IMR-90 (cell line): ENCODE results near the gene NXPE1. TPM values are rescaled to one million over a fixed set of nuclear protein-coding genes. Genes with fewer than 3 reads are reported as not detected.

Experiments
- ATAC-seq: fragments of 200-7000 bp; cut with Tn5 transposase; 2 replicates; pipeline ENCODE4 v1.9.1; 2020; ENCODE audit warnings: low read depth, mild to moderate bottlenecking, moderate library complexity
- BruUV-seq: library from RNA; stranded (reverse); fragments of 400-500 nt; replicated peaks from 2 replicates; lab custom pipeline; 2021; lab: Mats Ljungman, UMichigan
- CTCF ChIA-PET: fragments of 300-600 bp; formaldehyde crosslinking; extraction: SDS; loops from one replicate; lab custom pipeline; 2021; ENCODE audit warnings: antibody characterized with exemption; lab: Yijun Ruan, JAX
- POLR2A ChIA-PET: fragments of 300-600 bp; sonication (Branson Sonifier 250); formaldehyde crosslinking; loops from one replicate; lab custom pipeline; 2022; ENCODE audit warnings: antibody characterized with exemption; ENCODE audit not compliant: unreplicated experiment; lab: Charles Lee
- DNase-seq: peaks from one replicate; pipeline ENCODE4 v3.0.0; 2013
- H2AFZ ChIP-seq: replicated peaks from 2 replicates; pipeline ENCODE3; 2013; ENCODE audit warnings: low read length, mild to moderate bottlenecking; ENCODE audit not compliant: poor library complexity
- H2AK5ac ChIP-seq: 2 replicates; pipeline ENCODE4 v1.6.1; 2013; ENCODE audit warnings: low read depth, low read length, inconsistent platforms
- H2AK9ac ChIP-seq: replicated peaks from 2 replicates; pipeline ENCODE3; 2013; ENCODE audit warnings: mild to moderate bottlenecking, low read depth, low read length, moderate library complexity; ENCODE audit not compliant: poor library complexity
- H2BK120ac ChIP-seq: 2 replicates; pipeline ENCODE4 v1.6.1; 2013; ENCODE audit warnings: low read depth, low read length, inconsistent platforms
- H2BK15ac ChIP-seq: 3 replicates; pipeline ENCODE4 v1.6.1; 2013; ENCODE audit warnings: low read depth, low read length, inconsistent platforms
- H2BK20ac ChIP-seq: 2 replicates; pipeline ENCODE4 v1.6.1; 2013; ENCODE audit warnings: low read depth, mild to moderate bottlenecking, inconsistent platforms, low read length, moderate library complexity
- H2BK5ac ChIP-seq: 2 replicates; pipeline ENCODE4 v1.6.1; 2013; ENCODE audit warnings: mild to moderate bottlenecking, low read depth, low read length, inconsistent platforms; ENCODE audit not compliant: poor library complexity, severe bottlenecking
- H3K14ac ChIP-seq: replicated peaks from 2 replicates; pipeline ENCODE4 v1.6.1; 2013; ENCODE audit warnings: low read depth, low read length, inconsistent platforms
- H3K18ac ChIP-seq: 2 replicates; pipeline ENCODE4 v1.6.1; 2013; ENCODE audit warnings: low read depth, low read length, control low read depth
- H3K23ac ChIP-seq: 2 replicates; pipeline ENCODE4 v1.6.1; 2013; ENCODE audit warnings: low read depth, low read length, inconsistent platforms
- H3K27ac ChIP-seq: 2 replicates; pipeline ENCODE4 v1.5.1; 2013; ENCODE audit warnings: mild to moderate bottlenecking, control low read depth, low read length; ENCODE audit not compliant: insufficient read depth
- H3K27me3 ChIP-seq: 2 replicates; pipeline ENCODE4 v1.6.1; 2013; ENCODE audit warnings: low read length; ENCODE audit not compliant: control insufficient read depth, insufficient read depth
- H3K36me3 ChIP-seq: 2 replicates; pipeline ENCODE4 v1.6.1; 2013; ENCODE audit warnings: low read length, mixed read lengths; ENCODE audit not compliant: control insufficient read depth, insufficient read depth
- H3K4ac ChIP-seq: 2 replicates; pipeline ENCODE4 v1.6.1; 2013; ENCODE audit warnings: low read depth, low read length, inconsistent platforms
- H3K4me1 ChIP-seq: 2 replicates; pipeline ENCODE4 v1.6.1; 2013; ENCODE audit warnings: low read length, mixed read lengths; ENCODE audit not compliant: control insufficient read depth, insufficient read depth
- H3K4me2 ChIP-seq: 2 replicates; pipeline ENCODE4 v1.6.1; 2013; ENCODE audit warnings: low read depth, mild to moderate bottlenecking, control low read depth, low read length, moderate library complexity
- H3K4me3 ChIP-seq: 2 replicates; pipeline ENCODE4 v1.5.1; 2013; ENCODE audit warnings: low read depth, mild to moderate bottlenecking, control low read depth, low read length, moderate library complexity; ENCODE audit not compliant: insufficient read depth
- H3K56ac ChIP-seq: 2 replicates; pipeline ENCODE4 v1.6.1; 2013; ENCODE audit warnings: low read length, inconsistent platforms; ENCODE audit not compliant: insufficient read depth; ENCODE audit errors: extremely low read depth
- H3K79me1 ChIP-seq, 2 experiments: 2 replicates each; pipeline ENCODE4 v1.6.1; 2013; ENCODE audit warnings: low read length in 2 of 2, inconsistent platforms in 1 of 2, low read depth in 1 of 2
- H3K9ac ChIP-seq: 2 replicates; pipeline ENCODE4 v1.6.1; 2013; ENCODE audit warnings: low read depth, low read length, control low read depth
- H3K9me1 ChIP-seq: 2 replicates; pipeline ENCODE4 v1.6.1; 2013; ENCODE audit warnings: low read length, inconsistent platforms; ENCODE audit not compliant: insufficient read depth
- H3K9me3 ChIP-seq: 2 replicates; pipeline ENCODE4 v1.6.1; 2013; ENCODE audit warnings: low read length; ENCODE audit not compliant: control insufficient read depth, insufficient read depth
- H4K20me1 ChIP-seq: 2 replicates; pipeline ENCODE4 v1.6.1; 2013; ENCODE audit warnings: low read length, inconsistent platforms; ENCODE audit not compliant: insufficient read depth
- H4K5ac ChIP-seq: 2 replicates; pipeline ENCODE4 v1.6.1; 2013; ENCODE audit warnings: mild to moderate bottlenecking, low read depth, low read length, control low read depth
- H4K8ac ChIP-seq, 2 experiments: 2 replicates each; pipeline ENCODE4 v1.6.1; 2013; ENCODE audit warnings: low read depth in 2 of 2, low read length in 2 of 2, control low read depth in 1 of 2, inconsistent platforms in 1 of 2
- H4K91ac ChIP-seq: 2 replicates; pipeline ENCODE4 v1.6.1; 2013; ENCODE audit warnings: low read depth, low read length, inconsistent platforms; ENCODE audit not compliant: insufficient read depth
- BHLHE40 ChIP-seq: fragments of 150-350 bp; IDR thresholded peaks from 2 replicates; pipeline ENCODE4 v1.6.1; 2016; ENCODE audit warnings: mild to moderate bottlenecking, low read depth, low read length
- CEBPB ChIP-seq: IDR thresholded peaks from 2 replicates; pipeline ENCODE4 v1.6.1; 2012; ENCODE audit warnings: low read depth, low read length, improper control_type of control experiment
- CHD1 ChIP-seq: IDR thresholded peaks from 2 replicates; pipeline ENCODE4 v1.6.1; 2012; ENCODE audit warnings: low read depth, low read length, improper control_type of control experiment
- CTCF ChIP-seq: conservative IDR thresholded peaks from 2 replicates; pipeline ENCODE4 v1.5.1; 2012; ENCODE audit warnings: mild to moderate bottlenecking, low read depth, low read length, improper control_type of control experiment
- ELK1 ChIP-seq: fragments of 150-350 bp; IDR thresholded peaks from 2 replicates; pipeline ENCODE4 v1.6.1; 2016; ENCODE audit warnings: low read depth, mild to moderate bottlenecking, low read length, moderate library complexity, borderline replicate concordance
- FOS ChIP-seq: fragments of 150-350 bp; IDR thresholded peaks from 2 replicates; pipeline ENCODE4 v1.6.1; 2016; ENCODE audit warnings: low read depth, low read length
- MAFK ChIP-seq: IDR thresholded peaks from 2 replicates; pipeline ENCODE4 v1.6.1; 2012; ENCODE audit warnings: low read depth, low read length, improper control_type of control experiment
- MAZ ChIP-seq: IDR thresholded peaks from 2 replicates; pipeline ENCODE4 v1.6.1; 2012; ENCODE audit warnings: low read depth, mild to moderate bottlenecking, low read length, improper control_type of control experiment, moderate library complexity, borderline replicate concordance
- MXI1 ChIP-seq: IDR thresholded peaks from 2 replicates; pipeline ENCODE4 v1.6.1; 2012; ENCODE audit warnings: low read depth, mild to moderate bottlenecking, low read length, moderate library complexity, borderline replicate concordance
- NFE2L2 ChIP-seq: fragments of 150-350 bp; IDR thresholded peaks from 2 replicates; pipeline ENCODE4 v1.6.1; 2016; ENCODE audit warnings: low read depth, mild to moderate bottlenecking, low read length
- POLR2A ChIP-seq: IDR thresholded peaks from 2 replicates; pipeline ENCODE4 v1.6.1; 2012; ENCODE audit warnings: mild to moderate bottlenecking, low read depth, low read length
- RAD21 ChIP-seq: IDR thresholded peaks from 2 replicates; pipeline ENCODE4 v1.6.1; 2012; ENCODE audit warnings: low read length, improper control_type of control experiment
- RCOR1 ChIP-seq: IDR thresholded peaks from 2 replicates; pipeline ENCODE4 v1.6.1; 2012; ENCODE audit warnings: mild to moderate bottlenecking, low read length, improper control_type of control experiment; ENCODE audit not compliant: insufficient replicate concordance
- RFX5 ChIP-seq: IDR thresholded peaks from 2 replicates; pipeline ENCODE4 v1.8.0; 2012; ENCODE audit warnings: low read depth, mild to moderate bottlenecking, low read length, moderate library complexity
- SMC3 ChIP-seq: fragments of 150-350 bp; IDR thresholded peaks from 2 replicates; pipeline ENCODE4 v1.6.1; 2016; ENCODE audit warnings: low read depth, mild to moderate bottlenecking, antibody characterized with exemption, low read length, moderate library complexity
- USF2 ChIP-seq: fragments of 150-350 bp; IDR thresholded peaks from 2 replicates; pipeline ENCODE4 v1.6.1; 2017; ENCODE audit warnings: mild to moderate bottlenecking, antibody characterized with exemption, low read length, low read depth
- WGBS, 2 experiments: methylation state at CpG; one replicate each; pipeline versions ENCODE4 v1.1.5 to v1.1.7; 2013; ENCODE audit warnings: missing lambda C conversion rate in 2 of 2; ENCODE audit not compliant: insufficient read length in 1 of 2; ENCODE audit errors: extremely low coverage in 2 of 2; 5-methylcytosine and 5-hydroxymethylcytosine counted together
- dilution Hi-C: fragments of 300-500 bp; cut with HindIII; formaldehyde crosslinking; loops from one replicate; pipeline ENCODE4 v1.14.3; 2018; ENCODE audit warnings: low sequenced_read_pairs; ENCODE audit not compliant: unreplicated experiment
- in situ Hi-C: fragments of 300-500 bp; cut with MboI; formaldehyde crosslinking; loops from 3 replicates; pipeline ENCODE4 v1.14.3; 2019; ENCODE audit warnings: low sequenced_read_pairs, inconsistent platforms, mixed read lengths
- intact Hi-C: fragments of 100-400 bp; cut with micrococcal nuclease; formaldehyde crosslinking; loops from 2 replicates; pipeline ENCODE4 v1.10.0; 2022
- polyA plus RNA-seq, 3 experiments: library from polyadenylated mRNA; depleted of rRNA; stranded (reverse); fragments of >200 nt; gene quantifications; 2 replicates each; pipeline ENCODE4 v1.2.3, GENCODE V29; 2012; ENCODE audit warnings: low replicate concordance in 1 of 3
- total RNA-seq: library from RNA; depleted of rRNA; stranded (reverse); fragments of >200 nt; gene quantifications from 2 replicates; pipeline ENCODE4 v1.2.3, GENCODE V29; 2012

The NXPE1 gene
- total and polyA plus RNA-seq, 2 of the 4 experiments (the other 2 are of a cell fraction), result not detected

GRCh38 chr11:114563077-114563476 lies 3.4 kb upstream of the NXPE1 start:
- Histone ChIP-seq H2BK120ac (no peak overlapping the region), H2AFZ (no peak overlapping the region), H3K18ac (no peak overlapping the region), H4K20me1 (no peaks in the 10 kb centered on the region), H3K14ac (no peak overlapping the region), H4K91ac (no peak overlapping the region), H2BK15ac (no peak overlapping the region), H3K9ac (no peak overlapping the region), H3K79me1 (no peaks in the 10 kb centered on the region), H3K4me1 (no peaks in the 10 kb centered on the region), H3K27me3 (no peaks in the 10 kb centered on the region), H3K4me2 (no peak overlapping the region), H3K9me1 (no peaks in the 10 kb centered on the region), H4K5ac (no peak overlapping the region), H3K56ac (no peak overlapping the region), H2BK20ac (no peak overlapping the region), H3K4ac (no peak overlapping the region), H4K8ac (no peak overlapping the region), H3K9me3 (no peaks in the 10 kb centered on the region), H2AK5ac (no peak overlapping the region), H2BK5ac (no peak overlapping the region), H3K36me3 (no peaks in the 10 kb centered on the region), H3K4me3 (no peak overlapping the region), H2AK9ac (no peak overlapping the region), H3K23ac (no peak overlapping the region), H3K27ac (no peak overlapping the region)
- WGBS, 2 experiments, result no CpG with 5 or more reads among the region's 2 CpGs
- dilution Hi-C loops (no loop called here), in situ Hi-C loops (no loop called here), intact Hi-C loops (no loop called here)
- ChIA-PET CTCF (no interaction called here), POLR2A (no interaction called here)
- DNase-seq, result peak; percentile 8
- TF ChIP-seq USF2 (no peak), FOS (no peak), BHLHE40 (no peak), MAFK (no peak), MAZ (no peak), MXI1 (no peak), CHD1 (no peak), ELK1 (no peak), RAD21 (no peak), NFE2L2 (no peak), SMC3 (no peak), RFX5 (no peak), RCOR1 (no peak), CEBPB (no peak), POLR2A (no peak), CTCF (no peak)
- ATAC-seq, result peak; percentile 40
- no TSS peak for BruUV-seq
